GM19099 (cell line): ENCODE results near the gene ZBTB42.

ENCODE experiments used
- POLR2A ChIP-seq: IDR thresholded peaks from 3 replicates; pipeline ENCODE4 v1.6.1; 2011; ENCODE audit warnings: low read depth; ENCODE audit not compliant: insufficient read length; ENCODE audit errors: extremely low read depth

ZBTB42 gene

GRCh38 chr14:104766256-104766862 is 34.5 kb upstream of the ZBTB42 start:
- no peak for TF ChIP-seq POLR2A

- TF ChIP-seq POLR2A = no peak
Observed at GRCh38 chr14:104766863-104767633, 33.9 kb upstream of the ZBTB42 start.

GRCh38 chr14:104767634-104767918 is 33.3 kb upstream of the ZBTB42 start:
- TF ChIP-seq POLR2A = no peak

- TF ChIP-seq POLR2A = no peak
Observed at GRCh38 chr14:104768437-104769323, 32.2 kb upstream of the ZBTB42 start.

- no peak for TF ChIP-seq POLR2A
Observed at GRCh38 chr14:104769324-104770071, 31.4 kb upstream of the ZBTB42 start.

GRCh38 chr14:104770072-104770579 is 30.8 kb upstream of the ZBTB42 start:
- TF ChIP-seq POLR2A = no peak

GRCh38 chr14:104770851-104771272 is 30.0 kb upstream of the ZBTB42 start:
- no peak for TF ChIP-seq POLR2A

- TF ChIP-seq POLR2A = no peak
Observed at GRCh38 chr14:104771374-104771773, 29.5 kb upstream of the ZBTB42 start.

- no peak for TF ChIP-seq POLR2A
Observed at GRCh38 chr14:104771918-104772706, 28.8 kb upstream of the ZBTB42 start.

GRCh38 chr14:104772707-104773504 is 28.0 kb upstream of the ZBTB42 start:
- no peak for TF ChIP-seq POLR2A

- no peak for TF ChIP-seq POLR2A
Observed at GRCh38 chr14:104773505-104774452, 27.1 kb upstream of the ZBTB42 start.

GRCh38 chr14:104774453-104775072 is 26.3 kb upstream of the ZBTB42 start:
- no peak for TF ChIP-seq POLR2A
